Measurements from ENCODE around the gene RABGAP1. TPM values are rescaled to one million over a fixed set of nuclear protein-coding genes. Genes with fewer than 3 reads are reported as not detected.
"Not testable (repeated sequence)": the region's sequence is repeated elsewhere in the genome, so short reads cannot be mapped to it uniquely, and the experiment has no call there.

RABGAP1 gene
- polyA plus RNA-seq (ENCODE audit: insufficient read length in 10 of 10), result 10 to 100 TPM; 25.5 to 41.1 (median 35.0) TPM
- long read RNA-seq, donor 1, full-length matches to known transcripts, result 2 of 2 reads
- long read RNA-seq, donor 1, partial matches to known transcripts, result 0 of 2 reads
- long read RNA-seq, donor 1, other reads (novel, unspliced or antisense), result 0 of 2 reads
- long read RNA-seq, donor 2, full-length matches to known transcripts, result 2 of 2 reads
- long read RNA-seq, donor 2, partial matches to known transcripts, result 0 of 2 reads
- long read RNA-seq, donor 2, other reads (novel, unspliced or antisense), result 0 of 2 reads
- long read RNA-seq, donor 3, result 0 reads
- long read RNA-seq, donor 4, full-length matches to known transcripts, result 2 of 7 reads
- long read RNA-seq, donor 4, partial matches to known transcripts, result 5 of 7 reads
- long read RNA-seq, donor 4, other reads (novel, unspliced or antisense), result 0 of 7 reads
- long read RNA-seq, donor 5, result 0 reads
- long read RNA-seq, donor 6, full-length matches to known transcripts, result 1 of 1 reads
- long read RNA-seq, donor 6, partial matches to known transcripts, result 0 of 1 reads
- long read RNA-seq, donor 6, other reads (novel, unspliced or antisense), result 0 of 1 reads
- long read RNA-seq, donor 7, full-length matches to known transcripts, result 2 of 2 reads
- long read RNA-seq, donor 7, partial matches to known transcripts, result 0 of 2 reads
- long read RNA-seq, donor 7, other reads (novel, unspliced or antisense), result 0 of 2 reads
- long read RNA-seq, donor 8, result 0 reads
- long read RNA-seq, donor 9, result 0 reads

DNA sequence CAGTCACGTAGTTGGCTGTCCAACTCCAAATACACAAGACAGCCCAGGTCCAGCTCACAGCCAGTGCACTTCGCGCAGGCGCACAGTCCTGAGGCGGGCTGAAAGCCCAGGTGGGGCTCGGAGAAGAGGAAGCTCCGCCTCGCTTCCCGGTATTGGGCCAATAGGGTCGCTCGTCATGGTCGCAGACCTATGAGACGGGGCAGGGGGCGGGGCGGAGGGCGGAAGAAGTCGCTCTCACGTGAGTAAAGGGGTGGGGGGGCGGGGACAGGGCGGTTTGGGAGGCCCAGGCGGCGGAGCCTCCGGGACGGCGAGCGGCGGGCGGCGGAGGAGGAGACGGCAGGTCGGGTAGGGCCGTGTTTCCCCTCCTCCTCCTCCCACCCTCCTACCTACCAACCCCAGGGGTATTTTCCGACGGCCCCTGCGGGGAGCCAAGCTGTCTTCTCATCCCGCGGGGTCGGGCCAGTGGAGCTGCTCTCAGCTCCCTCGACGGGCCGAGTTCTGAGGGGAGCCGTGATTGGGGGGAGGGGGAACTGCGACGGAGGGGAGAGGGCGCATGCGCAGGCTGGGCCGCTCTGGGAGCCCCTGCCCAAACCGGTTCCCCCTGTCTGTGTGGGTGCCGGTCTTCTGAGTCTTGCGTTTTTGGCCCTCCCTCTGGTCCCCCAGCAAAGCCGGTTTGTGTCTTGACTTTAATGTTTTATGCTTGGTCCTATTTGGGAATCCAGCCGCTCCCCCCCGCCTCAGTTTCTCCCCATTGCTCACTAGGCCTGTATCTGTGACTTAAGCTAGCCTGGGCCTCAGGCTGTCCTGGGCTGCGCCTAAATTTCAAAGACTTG lies at the start of gene RABGAP1:
RABGAP1 (plus strand) TSS at position 272 of the 833 bp plus-strand sequence. CDS start 16,040 bp downstream, outside the sequence.
- DNase-seq, result peak; percentile 99

- no peak for DNase-seq
Measured at GRCh38 chr9:122897969-122898368, 42.9 kb upstream of the RABGAP1 start.

GRCh38 chr9:122900791-122901190 lies 40.0 kb upstream of the RABGAP1 start:
- peak in 1 of 3 donors; percentile 3 for DNase-seq

DNA sequence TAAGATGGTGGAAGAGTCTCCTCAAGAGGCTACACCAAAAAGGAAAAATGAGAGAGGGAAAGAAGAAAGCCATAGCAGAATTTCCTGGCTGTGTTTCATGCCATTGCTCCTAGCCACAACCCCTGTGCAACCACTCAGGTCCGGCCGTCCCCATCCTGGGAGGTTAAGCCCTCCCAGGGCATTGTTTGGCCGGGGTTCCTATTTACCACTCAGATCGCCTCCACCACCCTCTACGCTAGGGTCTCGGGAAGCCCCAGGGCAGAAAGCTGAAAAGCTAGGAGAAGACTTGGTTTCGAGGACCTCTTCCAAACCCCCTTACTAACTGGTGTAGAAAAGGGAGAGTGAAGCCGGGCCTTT lies 36.4 kb upstream of the RABGAP1 start:
- DNase-seq, result peak in 1 of 3 donors; percentile 8

DNA sequence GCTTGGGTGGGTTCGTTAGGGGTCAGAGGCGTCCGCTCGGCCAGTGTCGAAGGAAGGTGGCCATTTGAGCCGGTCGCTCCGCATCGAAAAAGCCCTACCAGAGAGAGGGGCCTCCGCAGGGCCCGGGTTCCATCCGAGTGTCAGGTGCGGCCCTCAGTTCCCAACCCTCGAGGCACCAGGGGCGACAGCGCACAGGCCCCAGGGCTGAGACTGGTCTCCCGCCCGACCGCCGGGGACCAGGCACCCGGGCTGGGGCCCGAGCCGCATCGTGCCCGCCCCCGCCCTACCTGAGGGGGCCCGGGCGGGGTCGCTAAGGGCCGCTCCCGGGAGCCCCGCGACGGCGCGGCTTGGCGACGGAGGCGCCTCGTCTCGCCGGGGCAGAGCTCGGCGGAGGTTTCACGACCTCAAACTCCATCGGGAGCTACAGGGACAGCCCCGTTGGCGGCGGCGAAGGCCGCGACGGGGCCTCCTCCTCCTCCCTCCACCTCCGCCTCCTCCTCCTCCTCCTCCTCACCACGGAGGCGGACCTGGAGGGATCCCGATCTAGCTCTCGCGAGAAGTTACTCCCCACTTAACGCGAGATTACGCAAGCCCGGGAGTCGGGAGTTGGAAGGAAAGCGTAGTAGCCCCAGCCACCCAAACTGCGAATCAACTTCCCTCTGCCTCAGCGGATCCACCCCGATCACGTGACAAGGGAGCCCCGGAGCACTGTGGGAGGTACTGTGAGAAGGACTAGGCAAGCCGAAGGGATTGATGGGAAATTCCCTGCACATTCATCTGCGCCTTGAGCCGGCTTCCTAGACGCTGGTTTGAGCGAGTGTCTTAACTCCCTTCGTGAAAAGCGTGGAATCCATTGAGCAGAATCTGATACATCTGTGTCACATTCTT lies 35.8 kb upstream of the RABGAP1 start, which contains the start of gene RC3H2:
RC3H2 (minus strand) TSS at position 537 of the 888 bp plus-strand sequence. CDS start 7,850 bp downstream, outside the sequence.
- DNase-seq, result peak; percentile 99 to 100 (median 100)

- DNase-seq, result not testable (repeated sequence)
Measured at GRCh38 chr9:122906122-122906521, 34.7 kb upstream of the RABGAP1 start.

GRCh38 chr9:122912671-122912963 lies 28.2 kb upstream of the RABGAP1 start:
- DNase-seq, result no peak

- DNase-seq, result peak; percentile 86 to 94 (median 87)
Measured at GRCh38 chr9:122912964-122913673, 27.7 kb upstream of the RABGAP1 start, which contains the start of gene ZBTB6. ZBTB6 (minus strand) TSS chr9:122913323; CDS start chr9:122912072, 1,251 bp downstream.

DNA sequence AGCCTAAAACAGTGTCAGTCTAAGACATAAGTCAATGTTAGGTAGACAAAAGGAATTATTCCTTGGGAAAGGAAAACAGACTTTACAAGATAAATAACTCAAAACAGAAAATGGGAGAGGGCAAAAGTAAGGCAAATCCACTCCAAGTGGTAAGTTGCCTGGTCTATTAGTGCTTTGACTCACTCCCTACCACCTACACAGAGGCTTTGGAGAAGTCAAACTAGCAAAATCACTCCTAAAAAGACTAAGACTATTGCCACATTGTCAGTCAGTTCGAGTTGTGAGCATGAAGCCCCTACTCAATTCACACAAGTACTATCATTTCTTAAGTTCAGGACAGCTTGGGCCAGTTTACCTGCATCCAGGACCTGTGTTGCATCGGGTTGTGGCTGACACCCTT lies 22.5 kb upstream of the RABGAP1 start:
- DNase-seq, result no peak

GRCh38 chr9:122922713-122923112 lies 18.1 kb upstream of the RABGAP1 start:
- no peak for DNase-seq

DNA sequence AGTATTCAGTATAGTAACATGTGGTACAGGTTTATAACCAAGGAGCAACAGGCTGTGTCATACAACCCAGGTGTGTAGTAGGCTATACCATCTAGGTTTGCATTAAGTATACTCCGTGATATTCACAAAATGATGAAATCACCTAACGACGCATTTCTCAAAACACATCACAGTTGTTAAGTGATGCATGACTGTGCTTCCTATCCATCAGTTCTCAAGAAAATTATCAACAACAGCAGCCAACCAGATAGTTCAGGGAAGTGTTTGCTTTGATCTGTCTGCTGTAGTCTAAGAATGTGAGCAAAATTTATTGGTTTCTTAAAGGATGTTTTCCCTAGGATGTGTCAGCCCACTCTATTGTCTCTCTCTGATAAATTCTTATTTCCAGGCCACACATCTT lies 16.9 kb upstream of the RABGAP1 start:
- no peak for DNase-seq

DNA sequence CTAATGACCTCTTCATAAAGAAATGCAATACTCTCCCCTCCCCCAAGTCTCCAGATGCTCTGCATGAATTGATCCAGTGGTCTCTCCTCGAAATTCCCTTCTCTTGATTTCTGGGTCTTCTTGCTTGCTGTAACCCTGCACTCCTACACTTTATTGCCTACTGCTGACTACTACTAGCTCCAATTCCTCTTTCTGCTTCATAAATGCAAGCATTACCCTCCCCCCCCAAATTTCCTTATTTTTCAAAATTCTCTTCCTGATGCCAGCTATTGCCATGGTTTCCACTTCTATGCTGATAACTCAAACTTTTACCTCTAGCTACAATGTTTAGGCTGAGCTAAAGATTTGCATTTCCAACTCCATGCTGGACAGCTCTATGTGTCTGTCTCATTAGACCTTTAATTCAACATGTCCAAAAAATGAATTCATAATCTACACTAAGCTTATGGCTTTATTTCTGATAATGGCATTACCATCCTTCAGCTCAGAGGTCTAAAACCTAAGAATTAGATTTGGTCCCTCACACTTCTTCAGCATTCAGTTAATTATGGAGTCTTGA lies 10.9 kb upstream of the RABGAP1 start:
- no peak for DNase-seq

- peak in 1 of 3 donors; percentile 5 for DNase-seq
Measured at GRCh38 chr9:122930541-122931225, 10.1 kb upstream of the RABGAP1 start.

- DNase-seq, result peak; percentile 92 to 97 (median 93)
Measured at GRCh38 chr9:122931226-122932121, 9.3 kb upstream of the RABGAP1 start, which contains the start of gene ZBTB26. ZBTB26 (minus strand) TSS chr9:122931512; CDS start chr9:122919934, 11,578 bp downstream.

- DNase-seq, result no peak
Measured at GRCh38 chr9:122936464-122936863, 4.4 kb upstream of the RABGAP1 start.

GRCh38 chr9:122936883-122937282 lies 3.9 kb upstream of the RABGAP1 start:
- DNase-seq, result no peak

GRCh38 chr9:122939601-122940000 lies 1.2 kb upstream of the RABGAP1 start:
- DNase-seq, result no peak

- no peak for DNase-seq
Measured at GRCh38 chr9:122940454-122940748, 419 bp upstream of the RABGAP1 start.
